Measurements from ENCODE around the gene COP1. TPM values are rescaled to one million over a fixed set of nuclear protein-coding genes. Genes with fewer than 3 reads are reported as not detected.

The COP1 gene
- total and polyA plus RNA-seq, 10 of the 15 experiments (the other 5 are each of a cell fraction or from before 2014, with no cell fraction given) = 17.7 to 49.9 (median 38.7) TPM

- Histone ChIP-seq H2AFZ (ENCODE audit: control insufficient read depth, low read depth, low read length) (no peak overlapping the region), H3K36me3 (ENCODE audit: control insufficient read depth in 2 of 2, insufficient read depth in 2 of 2, low read length in 1 of 2) (no peaks in the 10 kb centered on the region), H3K27ac (ENCODE audit: control insufficient read depth, insufficient read depth) (no peak overlapping the region), H3K9ac (ENCODE audit: control insufficient read depth, insufficient read depth, low read length) (no peak overlapping the region), H3K4me3 (no peak overlapping the region), H3K9me3 (replicated peaks; ENCODE audit: control insufficient read depth, insufficient read depth, low read length) (peaks cover 5% of the 10 kb centered on the region; the same call in 2 of the 3 replicates), H3K4me1 (ENCODE audit: control insufficient read depth, insufficient read depth, low read length) (no peaks in the 10 kb centered on the region), H3K27me3 (replicated peaks in 1 of 2; ENCODE audit: control insufficient read depth in 2 of 2, insufficient read depth in 2 of 2, low read length in 1 of 2) (no peaks in the 10 kb centered on the region), H4K20me1 (ENCODE audit: control insufficient read depth, insufficient read depth) (no peaks in the 10 kb centered on the region), H3K4me2 (ENCODE audit: control insufficient read depth, insufficient read depth) (no peak overlapping the region), H3K79me2 (ENCODE audit: control insufficient read depth, insufficient read depth, low read length) (no peaks in the 10 kb centered on the region)
- RAD21 ChIA-PET (ENCODE audit: unreplicated experiment) = no interaction called here
- BruUV-seq (replicated peaks) = no TSS peak
- POLR2A ChIA-PET = no interaction called here
- SMC1A ChIA-PET (ENCODE audit: uncharacterized antibody, unreplicated experiment) = interaction anchor here (0.5 to 1.6 kb wide), 2 partner anchors 18 to 61 kb away, joined by 3 read pairs; no protein-coding TSS in a partner anchor
- in situ Hi-C loops (cut with MboI) = no loop called here
- FAIRE-seq = no peak
- no peak for DNase-seq (ENCODE audit: low read depth, low spot score)
- WGBS (ENCODE audit: insufficient coverage, insufficient replicate concordance, low lambda C conversion rate, missing lambda C conversion rate) = 100% methylated on average over 2 of the region's 2 CpGs
- intact Hi-C loops (cut with micrococcal nuclease; ENCODE audit: unreplicated experiment) = no loop called here
- CTCF ChIA-PET = interaction anchor here (1.4 kb wide), 1 partner anchor 13 kb away, joined by 4 read pairs; no protein-coding TSS in a partner anchor
- ATAC-seq = no peak
- no peak for TF ChIP-seq HCFC1 (IDR thresholded peaks at IDR 0.05; ENCODE audit: low read length)
- no peak for TF ChIP-seq PBX3 (IDR thresholded peaks at IDR 0.05; ENCODE audit: insufficient replicate concordance, low read depth, low read length)
- no peak for TF ChIP-seq MYB (IDR thresholded peaks at IDR 0.05; ENCODE audit: borderline replicate concordance, low read depth, low read length)
- TF ChIP-seq BCL11A (IDR thresholded peaks at IDR 0.05; ENCODE audit: low read depth, low read length) = no peak
- no peak for TF ChIP-seq MAX (IDR thresholded peaks at IDR 0.05; ENCODE audit: low read depth, low read length)
- no peak for TF ChIP-seq NRF1 (conservative IDR thresholded peaks at IDR 0.05; ENCODE audit: low read depth, low read length)
- TF ChIP-seq MEF2B (IDR thresholded peaks at IDR 0.05; ENCODE audit: partially characterized antibody, poor library complexity, severe bottlenecking) = no peak
- TF ChIP-seq TCF7 (IDR thresholded peaks at IDR 0.05; ENCODE audit: borderline replicate concordance) = no peak
- TF ChIP-seq ZNF687 (IDR thresholded peaks at IDR 0.05) = no peak
- TF ChIP-seq HSF1 (IDR thresholded peaks at IDR 0.05; ENCODE audit: low read depth, low read length) = no peak
- no peak for TF ChIP-seq MLLT1 (IDR thresholded peaks at IDR 0.05)
- TF ChIP-seq E4F1 (IDR thresholded peaks at IDR 0.05; ENCODE audit: borderline replicate concordance, partially characterized antibody) = no peak
- no peak for TF ChIP-seq FOS (IDR thresholded peaks at IDR 0.05; ENCODE audit: borderline replicate concordance, extremely low read depth, insufficient read length)
These were observed 293.0 kb downstream of the COP1 start for GRCh38 chr1:175914115-175914514.
